Glomerular visceral epithelial cell (primary cell): ENCODE results near the gene TBX20.
"Not testable (repeated sequence)": the region's sequence is repeated elsewhere in the genome, so short reads cannot be mapped to it uniquely, and the experiment has no call there.

Experiments
- DNase-seq: peaks from one replicate; pipeline ENCODE4 v3.0.0-alpha.2; 2016; ENCODE audit errors: extremely low spot score

The TBX20 gene

GRCh38 chr7:35255443-35256255 is 1.7 kb upstream of the TBX20 start:
- DNase-seq: no peak

DNA sequence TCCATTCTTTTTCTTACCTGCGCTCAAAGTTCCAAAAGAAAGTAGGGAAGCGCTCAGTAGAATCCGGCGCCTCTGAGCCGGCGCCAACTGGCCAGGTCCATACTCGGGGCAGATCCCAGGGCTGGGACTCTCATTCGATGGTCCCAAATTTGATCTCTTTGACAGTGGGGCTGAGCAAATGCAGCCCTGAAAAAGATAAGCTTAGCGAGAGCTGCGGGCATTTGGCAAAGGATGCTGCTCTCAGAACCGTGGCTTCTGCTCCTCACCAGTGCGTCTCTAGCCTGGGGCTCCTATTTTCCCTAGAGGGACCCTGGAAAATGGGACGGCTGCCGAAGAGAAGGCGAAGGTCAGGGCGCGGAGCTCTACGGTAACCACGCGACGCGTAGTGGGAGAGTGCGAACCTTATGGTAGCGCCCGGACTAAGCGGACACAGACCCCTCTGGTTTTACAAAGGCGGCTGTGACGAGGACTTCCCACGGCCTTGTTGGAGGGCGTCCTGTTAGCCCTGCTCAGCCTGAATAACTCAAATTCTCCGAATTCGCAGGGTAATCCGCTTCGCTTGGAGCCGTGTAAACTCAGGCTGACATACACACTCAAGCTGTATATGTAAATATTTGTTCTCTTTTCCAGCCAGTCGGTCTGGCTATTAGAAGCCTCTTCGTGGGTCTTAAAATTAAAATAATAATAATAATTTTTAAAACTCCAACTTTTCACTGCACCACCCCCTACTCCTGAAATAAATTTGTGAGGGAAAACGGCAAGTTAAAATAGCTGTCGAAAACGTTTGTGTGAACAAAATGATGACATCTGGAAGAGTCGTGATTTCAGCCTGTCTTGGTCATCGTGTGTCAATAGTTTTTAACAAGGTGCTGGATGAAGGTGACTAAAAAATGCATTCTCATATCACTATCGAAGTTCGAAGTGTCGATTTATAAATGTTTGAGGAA is 869 bp upstream of the TBX20 start:
- no peak for DNase-seq

DNA sequence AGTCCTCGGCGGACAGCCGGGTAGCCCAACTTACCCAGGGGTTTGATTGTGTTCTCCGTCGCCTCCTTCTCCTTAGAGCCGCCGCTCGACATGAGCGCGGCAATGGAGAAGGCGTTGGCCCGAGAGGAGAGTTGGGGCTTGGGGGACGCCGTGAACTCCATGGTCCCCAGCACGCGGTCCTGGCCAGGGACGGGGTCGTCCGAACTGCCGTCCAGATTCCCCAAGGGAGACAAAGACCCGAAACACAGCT is 515 bp downstream of the TBX20 start:
- DNase-seq: peak; percentile 26

GRCh38 chr7:35252612-35253459 is 1.1 kb downstream of the TBX20 start:
- no peak for DNase-seq

DNA sequence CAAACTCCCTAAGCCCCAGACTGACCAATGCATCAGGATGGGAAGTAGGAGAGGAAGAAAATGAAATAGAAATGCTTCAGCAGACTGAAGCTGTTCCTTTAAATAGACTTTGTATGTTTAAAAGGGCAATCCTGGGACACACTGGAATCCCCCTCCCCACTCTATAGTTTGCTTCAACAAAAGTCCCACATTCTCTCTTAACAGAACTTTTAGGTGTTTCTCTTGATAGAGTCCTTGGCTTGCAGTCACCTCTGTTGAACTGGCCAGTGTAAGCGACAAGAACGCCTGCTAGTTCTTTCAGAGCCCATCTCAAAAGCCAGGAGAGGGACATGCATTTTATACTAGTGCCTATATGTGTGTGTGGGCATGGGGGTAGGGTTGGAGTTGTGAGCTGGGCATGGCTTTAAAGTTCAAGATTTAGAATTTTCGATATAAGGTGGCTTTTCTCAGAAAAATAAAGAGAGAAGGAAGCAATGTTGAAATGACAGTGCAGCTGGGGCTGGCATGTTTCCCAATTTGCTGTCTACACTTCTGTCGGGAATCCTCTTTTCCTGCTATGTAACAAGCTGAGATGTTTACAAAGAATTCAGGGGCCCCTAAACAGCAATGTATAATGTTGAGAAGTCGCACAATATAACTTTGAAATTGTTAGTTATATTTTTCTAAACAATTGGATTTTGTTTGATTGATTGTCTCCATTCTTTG is 2.1 kb downstream of the TBX20 start:
- DNase-seq: no peak

GRCh38 chr7:35250941-35251340 is 3.0 kb downstream of the TBX20 start:
- no peak for DNase-seq

DNA sequence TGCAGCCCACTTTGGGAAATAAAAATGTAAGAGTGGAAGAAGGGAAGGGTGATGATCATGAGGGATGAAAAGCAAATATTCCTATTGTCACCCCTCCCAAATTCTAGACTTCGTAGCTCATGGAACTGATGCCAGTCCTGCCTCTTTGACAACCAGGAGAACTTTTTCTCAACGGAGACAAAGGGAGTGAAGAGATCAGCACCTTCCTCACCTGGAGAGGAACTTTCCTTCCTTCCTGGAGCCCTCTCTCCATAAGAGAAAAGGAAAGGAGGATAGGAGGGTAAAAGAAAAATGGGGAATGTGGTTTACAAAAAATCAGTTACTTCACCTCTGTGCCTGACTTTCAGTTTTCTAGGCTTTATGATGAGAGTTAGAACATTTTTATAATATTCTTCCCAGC is 3.4 kb downstream of the TBX20 start:
- DNase-seq: no peak

- no peak for DNase-seq
Measured at GRCh38 chr7:35249537-35249907, 4.4 kb downstream of the TBX20 start.

DNA sequence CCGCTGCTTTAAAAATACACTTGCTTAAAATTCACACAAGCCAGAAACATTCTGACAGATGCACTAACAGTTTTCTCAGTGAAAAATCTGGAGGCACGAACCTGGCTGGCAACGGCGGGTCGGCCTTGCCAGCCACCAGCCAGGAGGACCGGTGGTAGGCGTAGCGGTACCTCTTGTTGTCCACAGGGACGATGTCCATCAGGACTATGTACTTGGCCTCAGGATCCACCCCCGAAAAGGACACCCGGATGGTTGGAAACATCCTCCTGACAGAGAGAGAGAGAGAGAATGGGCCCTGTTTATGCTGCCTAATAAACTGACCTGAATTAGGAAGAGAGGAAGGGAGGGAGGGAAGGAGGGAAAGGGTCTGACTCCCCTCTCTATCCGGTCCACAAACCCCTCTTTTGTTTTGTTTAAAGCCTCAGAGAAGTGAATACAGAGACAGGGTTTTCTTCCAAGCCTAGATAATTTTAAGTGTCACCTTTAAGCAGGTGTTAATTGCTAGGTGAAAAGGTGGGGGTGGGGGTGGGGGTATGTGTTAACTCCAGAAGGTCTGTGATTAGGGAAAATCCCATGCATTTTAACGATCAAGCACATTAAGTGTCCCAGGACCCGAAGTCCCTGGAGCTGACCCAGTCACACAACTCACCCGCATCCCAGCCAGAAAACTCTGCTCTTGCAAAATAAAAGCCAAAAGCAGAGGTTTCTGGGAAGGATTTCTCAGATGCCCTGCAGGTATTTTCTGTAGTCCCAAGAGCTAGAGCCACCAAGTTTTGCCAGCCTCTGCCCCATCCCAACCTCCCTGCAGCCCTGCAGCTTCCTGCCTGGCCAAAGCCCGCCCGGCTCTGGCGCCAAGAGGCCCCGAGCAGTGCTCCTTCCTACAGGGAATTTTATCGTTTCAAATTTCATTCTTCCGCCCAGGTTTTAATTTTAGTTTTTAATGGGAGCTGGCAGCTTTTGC is 5.0 kb downstream of the TBX20 start:
- DNase-seq: no peak

- no peak for DNase-seq
Measured at GRCh38 chr7:35246819-35247218, 7.1 kb downstream of the TBX20 start.

DNA sequence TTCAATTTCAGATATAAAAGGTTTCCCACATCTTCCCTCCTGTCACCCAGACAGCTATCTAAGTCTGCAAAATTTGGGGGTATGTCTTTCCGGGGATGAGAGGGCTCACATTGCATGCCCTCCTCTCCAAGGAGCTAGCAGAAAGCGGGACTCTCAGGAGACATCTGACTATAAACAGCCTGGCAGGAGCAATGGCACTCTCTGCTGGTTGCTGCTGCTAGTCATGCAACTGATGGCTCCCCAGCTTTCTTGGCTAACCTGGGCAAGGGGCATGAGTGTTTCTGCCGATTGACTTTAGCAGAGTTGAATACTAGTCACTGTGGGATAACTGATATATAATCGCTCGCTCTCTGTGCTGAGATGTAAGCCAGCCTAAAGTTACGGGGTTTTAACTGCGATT is 12.0 kb downstream of the TBX20 start:
- no peak for DNase-seq

DNA sequence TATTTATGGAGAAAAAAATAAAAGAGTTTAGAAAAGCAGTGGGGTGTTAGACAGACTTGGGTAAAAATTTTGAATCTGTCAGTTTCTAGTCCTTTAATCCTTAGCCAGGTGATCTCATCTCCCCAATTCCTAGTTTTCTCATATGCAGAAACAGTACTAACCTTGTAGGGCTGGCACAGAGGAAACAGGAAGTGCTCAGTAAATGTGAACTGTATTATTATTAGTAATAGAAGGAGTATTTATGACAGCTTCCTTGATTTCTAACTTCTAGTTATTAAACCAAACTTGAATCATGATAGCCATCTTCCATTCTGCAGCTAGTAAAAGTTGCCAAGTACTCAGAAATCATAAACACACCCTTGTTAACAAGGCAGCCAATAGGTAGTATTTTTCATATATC is 12.5 kb downstream of the TBX20 start:
- DNase-seq: no peak

GRCh38 chr7:35241008-35241407 is 12.9 kb downstream of the TBX20 start:
- not testable (repeated sequence) for DNase-seq

DNA sequence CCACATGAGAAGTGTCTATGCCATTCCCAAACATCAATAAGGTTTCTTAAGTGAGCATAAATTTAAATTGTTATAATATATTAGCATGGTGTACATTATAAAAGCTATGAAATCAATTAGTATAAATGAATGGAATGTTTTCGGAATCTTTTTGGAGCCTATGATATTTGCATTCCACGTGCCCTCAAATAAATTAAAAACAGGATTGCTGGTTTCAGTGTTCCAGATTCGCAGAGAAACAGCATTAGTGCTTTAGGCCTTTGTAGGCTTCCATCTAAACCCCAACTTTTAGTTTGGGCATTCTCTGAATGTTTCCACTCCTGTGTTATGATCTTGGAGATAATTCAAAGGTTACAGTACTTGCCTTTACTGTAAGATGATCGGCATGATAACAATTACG is 15.4 kb downstream of the TBX20 start:
- DNase-seq: not testable (repeated sequence)

DNA sequence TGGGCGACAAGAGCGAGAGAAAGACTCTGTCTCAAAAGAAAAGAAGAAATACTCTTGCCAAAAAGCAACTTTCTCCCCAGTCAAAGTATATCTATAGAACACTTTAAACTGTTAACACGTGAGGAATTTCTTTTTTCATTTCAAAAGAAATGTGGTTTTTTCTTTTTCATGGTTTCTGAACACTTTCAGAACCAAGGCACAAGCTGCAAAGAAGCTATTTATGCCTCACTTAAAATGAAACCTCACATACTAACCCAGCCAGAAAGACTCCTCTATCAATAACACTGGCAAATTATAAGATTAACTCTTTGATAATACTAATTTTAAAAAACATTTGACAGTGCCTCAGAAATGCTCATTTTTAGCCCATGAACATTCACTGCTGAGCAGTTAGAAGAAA is 20.9 kb downstream of the TBX20 start:
- DNase-seq: no peak

DNA sequence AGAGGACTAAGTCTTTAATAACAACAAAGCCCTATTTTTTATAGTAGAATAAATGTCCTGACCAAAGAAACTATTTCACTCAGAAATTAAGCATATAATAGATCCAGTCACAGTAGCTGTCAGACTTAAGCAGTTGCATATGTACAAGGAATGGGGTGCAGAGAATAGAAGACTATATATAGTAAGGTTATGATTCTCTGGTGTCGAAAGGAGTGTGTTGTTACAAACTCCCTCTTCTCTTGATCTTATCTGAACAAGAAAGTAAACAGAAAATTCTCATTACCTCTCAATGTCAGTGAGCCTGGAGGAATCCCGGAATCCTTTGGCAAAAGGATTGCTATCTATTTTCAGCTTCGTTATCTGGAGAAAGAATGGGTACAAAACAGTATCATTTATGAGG is 22.7 kb downstream of the TBX20 start:
- DNase-seq: not testable (repeated sequence)

DNA sequence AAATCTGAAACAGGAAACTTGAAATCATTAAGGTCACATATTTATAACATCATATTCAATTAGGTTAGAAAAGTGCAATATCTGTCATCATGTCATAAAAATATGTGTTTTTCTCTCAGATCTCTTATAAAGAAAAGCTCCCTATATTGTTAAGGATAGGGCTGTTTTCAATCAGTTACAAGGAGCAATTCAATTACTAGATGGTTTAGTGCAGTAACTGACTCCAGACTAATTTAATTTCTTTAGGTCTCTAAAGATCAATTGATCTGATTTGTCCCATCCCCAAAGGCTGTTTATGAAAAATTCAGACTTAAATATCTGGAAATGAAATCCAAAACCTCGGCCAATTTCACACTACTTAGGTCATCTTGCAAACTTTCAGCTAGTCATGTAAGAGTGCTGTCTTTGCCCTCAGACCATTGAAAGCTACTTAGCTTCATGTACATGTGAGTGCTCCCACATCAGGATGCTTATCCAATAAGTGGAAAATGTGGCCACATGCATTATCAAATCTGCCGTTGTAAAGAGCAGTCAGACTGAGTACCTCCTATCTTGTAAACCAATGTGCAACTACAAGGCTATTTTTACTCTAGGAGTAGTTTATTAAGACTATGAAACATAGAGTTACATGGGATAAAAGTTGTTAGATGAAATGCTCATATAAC is 24.7 kb downstream of the TBX20 start:
- DNase-seq: not testable (repeated sequence)

DNA sequence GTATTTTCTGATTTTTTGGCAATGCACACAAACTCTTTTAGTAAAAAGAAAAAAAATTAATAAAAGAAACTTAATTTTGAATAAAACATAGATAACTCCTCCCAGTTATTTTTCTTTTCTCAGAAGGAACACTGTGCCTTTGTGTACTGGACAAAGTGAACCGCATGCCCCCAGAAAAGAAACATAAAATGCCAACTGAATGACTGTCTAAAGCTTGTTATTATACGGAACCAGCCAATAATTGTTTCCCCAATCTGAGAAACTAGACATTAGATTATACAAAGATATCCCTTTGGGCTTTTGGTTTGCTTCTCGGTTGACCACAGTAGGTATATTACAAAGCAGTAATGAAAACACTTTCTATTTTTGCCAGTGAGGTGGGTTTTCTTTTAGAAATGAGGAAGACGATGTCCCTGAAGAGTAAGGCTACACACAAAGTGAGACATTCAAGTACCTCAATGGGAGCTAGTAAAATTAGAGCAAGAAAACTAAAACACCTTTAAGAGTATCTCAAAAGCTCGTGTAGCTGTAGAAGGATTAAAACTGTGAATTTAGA is 25.3 kb downstream of the TBX20 start:
- DNase-seq: not testable (repeated sequence)

GRCh38 chr7:35227438-35227837 is 26.5 kb downstream of the TBX20 start:
- DNase-seq: not testable (repeated sequence)

DNA sequence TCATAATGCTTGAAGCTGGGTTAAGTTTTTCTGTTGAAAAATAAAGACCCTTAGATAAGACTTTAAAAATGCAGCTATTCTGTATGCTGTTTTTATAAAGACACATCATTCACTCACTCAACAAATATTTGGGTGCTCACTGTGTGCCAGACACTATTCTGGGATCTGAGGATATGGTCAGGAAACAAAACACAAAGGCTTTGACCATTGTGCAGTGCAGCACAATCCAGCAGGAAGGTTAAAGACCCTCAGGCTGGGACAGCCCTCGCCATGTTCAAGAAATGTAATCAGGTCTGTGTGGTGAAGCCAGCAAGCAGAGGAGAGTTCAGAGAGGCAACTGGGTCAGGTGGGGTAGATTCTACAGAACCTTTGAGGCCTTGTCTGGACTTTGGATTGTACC is 31.5 kb downstream of the TBX20 start:
- not testable (repeated sequence) for DNase-seq
